ENCODE measurements around the gene SETD5. TPM values are rescaled to one million over a fixed set of nuclear protein-coding genes. Genes with fewer than 3 reads are reported as not detected.

The SETD5 gene
- total and polyA plus RNA-seq, 2 experiments from 2014 or later, result 143 to 172 TPM

GRCh38 chr3:9399337-9399703 lies 1.9 kb downstream of the SETD5 start (continued):
- TF ChIP-seq ZNF462 (CRISPR knock-in tag; IDR thresholded peaks at IDR 0.05) (no peak), JUNB (IDR thresholded peaks at IDR 0.05; ENCODE audit: unreplicated experiment) (no peak), EZH2 (IDR thresholded peaks at IDR 0.05; ENCODE audit: low read depth, unreplicated experiment) (no peak), EZH2phosphoT487 (IDR thresholded peaks at IDR 0.05; ENCODE audit: unreplicated experiment) (no peak), NANOG (IDR thresholded peaks at IDR 0.05; ENCODE audit: borderline replicate concordance) (no peak), CREB1 (CRISPR knock-in tag; IDR thresholded peaks at IDR 0.05; ENCODE audit: low read depth) (no peak), POLR2AphosphoS5 (IDR thresholded peaks at IDR 0.05; ENCODE audit: low read depth) (no peak)
- TF ChIP-seq, protein P1, sequence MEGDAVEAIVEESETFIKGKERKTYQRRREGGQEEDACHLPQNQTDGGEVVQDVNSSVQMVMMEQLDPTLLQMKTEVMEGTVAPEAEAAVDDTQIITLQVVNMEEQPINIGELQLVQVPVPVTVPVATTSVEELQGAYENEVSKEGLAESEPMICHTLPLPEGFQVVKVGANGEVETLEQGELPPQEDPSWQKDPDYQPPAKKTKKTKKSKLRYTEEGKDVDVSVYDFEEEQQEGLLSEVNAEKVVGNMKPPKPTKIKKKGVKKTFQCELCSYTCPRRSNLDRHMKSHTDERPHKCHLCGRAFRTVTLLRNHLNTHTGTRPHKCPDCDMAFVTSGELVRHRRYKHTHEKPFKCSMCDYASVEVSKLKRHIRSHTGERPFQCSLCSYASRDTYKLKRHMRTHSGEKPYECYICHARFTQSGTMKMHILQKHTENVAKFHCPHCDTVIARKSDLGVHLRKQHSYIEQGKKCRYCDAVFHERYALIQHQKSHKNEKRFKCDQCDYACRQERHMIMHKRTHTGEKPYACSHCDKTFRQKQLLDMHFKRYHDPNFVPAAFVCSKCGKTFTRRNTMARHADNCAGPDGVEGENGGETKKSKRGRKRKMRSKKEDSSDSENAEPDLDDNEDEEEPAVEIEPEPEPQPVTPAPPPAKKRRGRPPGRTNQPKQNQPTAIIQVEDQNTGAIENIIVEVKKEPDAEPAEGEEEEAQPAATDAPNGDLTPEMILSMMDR (conservative IDR thresholded peaks at IDR 0.05; ENCODE audit: low read depth in 2 of 2), result no peak
- TF ChIP-seq, protein P2, sequence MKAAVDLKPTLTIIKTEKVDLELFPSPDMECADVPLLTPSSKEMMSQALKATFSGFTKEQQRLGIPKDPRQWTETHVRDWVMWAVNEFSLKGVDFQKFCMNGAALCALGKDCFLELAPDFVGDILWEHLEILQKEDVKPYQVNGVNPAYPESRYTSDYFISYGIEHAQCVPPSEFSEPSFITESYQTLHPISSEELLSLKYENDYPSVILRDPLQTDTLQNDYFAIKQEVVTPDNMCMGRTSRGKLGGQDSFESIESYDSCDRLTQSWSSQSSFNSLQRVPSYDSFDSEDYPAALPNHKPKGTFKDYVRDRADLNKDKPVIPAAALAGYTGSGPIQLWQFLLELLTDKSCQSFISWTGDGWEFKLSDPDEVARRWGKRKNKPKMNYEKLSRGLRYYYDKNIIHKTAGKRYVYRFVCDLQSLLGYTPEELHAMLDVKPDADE (IDR thresholded peaks at IDR 0.05), result no peak

All from GM23338 (cell line).